CD8-positive, alpha-beta memory T cell (primary cell): ENCODE measurements around the gene DEPP1. TPM values are rescaled to one million over a fixed set of nuclear protein-coding genes. Genes with fewer than 3 reads are reported as not detected.

Experiments used
- CTCF ChIA-PET: fragments of 350-600 bp; sonication (Branson Sonifier 250); formaldehyde crosslinking; loops from one replicate; lab custom pipeline; 2021; ENCODE audit warnings: antibody characterized with exemption; lab: Charles Lee
- POLR2A ChIA-PET: fragments of 350-600 bp; sonication (Branson Sonifier 250); formaldehyde crosslinking; loops from one replicate; lab custom pipeline; 2021; ENCODE audit warnings: antibody characterized with exemption; lab: Charles Lee
- DNase-seq, 5 donors: peaks; one replicate each; pipeline versions ENCODE4 v3.0.0 to v3.0.0-alpha.2; 2020 to 2022; ENCODE audit warnings: mixed read lengths in 1 of 5
- H3K27ac ChIP-seq: one replicate; pipeline ENCODE4 v1.7.0; 2013; ENCODE audit warnings: low read depth, mild to moderate bottlenecking, low read length, moderate library complexity
- H3K27me3 ChIP-seq: 2 replicates; pipeline ENCODE4 v1.7.0; 2013; ENCODE audit warnings: low read length, mild to moderate bottlenecking; ENCODE audit not compliant: insufficient read depth, poor library complexity, severe bottlenecking
- H3K36me3 ChIP-seq: 2 replicates; pipeline ENCODE4 v1.7.0; 2013; ENCODE audit warnings: mild to moderate bottlenecking, low read length, moderate library complexity; ENCODE audit not compliant: insufficient read depth
- H3K4me1 ChIP-seq: 2 replicates; pipeline ENCODE4 v1.7.0; 2013; ENCODE audit warnings: mild to moderate bottlenecking, low read length, moderate library complexity; ENCODE audit not compliant: insufficient read depth
- H3K4me3 ChIP-seq: 2 replicates; pipeline ENCODE4 v1.7.0; 2013; ENCODE audit warnings: mild to moderate bottlenecking, low read length
- H3K9me3 ChIP-seq: 2 replicates; pipeline ENCODE4 v1.7.0; 2013; ENCODE audit warnings: mild to moderate bottlenecking, low read length
- H3K27ac Mint-ChIP-seq, 8 donors: one replicate each; pipeline ENCODE4 v1.8.0; 2020 to 2021; ENCODE audit warnings: mixed read lengths in 8 of 8, mild to moderate bottlenecking in 6 of 8, inconsistent platforms in 3 of 8, moderate library complexity in 3 of 8
- H3K27me3 Mint-ChIP-seq, 2 donors: one replicate each; pipeline ENCODE4 v1.8.0; 2020 to 2021; ENCODE audit warnings: mixed read lengths in 2 of 2, mild to moderate bottlenecking in 1 of 2, moderate library complexity in 1 of 2
- H3K36me3 Mint-ChIP-seq, 3 donors: one replicate each; pipeline ENCODE4 v1.8.0; 2020 to 2021; ENCODE audit warnings: mixed read lengths in 3 of 3, inconsistent platforms in 1 of 3, mild to moderate bottlenecking in 1 of 3
- H3K4me1 Mint-ChIP-seq, 3 donors: one replicate each; pipeline ENCODE4 v1.8.0; 2020 to 2021; ENCODE audit warnings: mixed read lengths in 3 of 3, inconsistent platforms in 1 of 3, mild to moderate bottlenecking in 1 of 3
- H3K4me3 Mint-ChIP-seq, 7 donors: one replicate each; pipeline ENCODE4 v1.8.0; 2020 to 2021; ENCODE audit warnings: mixed read lengths in 7 of 7, mild to moderate bottlenecking in 6 of 7, moderate library complexity in 4 of 7, inconsistent platforms in 2 of 7
- H3K9me3 Mint-ChIP-seq, 5 donors: one replicate each; pipeline ENCODE4 v1.8.0; 2020 to 2022; ENCODE audit warnings: mixed read lengths in 5 of 5, mild to moderate bottlenecking in 3 of 5, moderate library complexity in 2 of 5, inconsistent platforms in 1 of 5
- polyA plus RNA-seq: library from polyadenylated mRNA; unstranded; fragments of 300-500 nt; fragmentation: Illumina TruSeq; gene quantifications from one replicate; pipeline ENCODE4 v1.2.3, GENCODE V29; 2021
- total RNA-seq, 2 experiments: library from RNA; stranded (reverse); gene quantifications; one replicate each; pipeline ENCODE4 v1.2.3, GENCODE V29; 2021

DEPP1 gene
- total and polyA plus RNA-seq, 3 experiments from 2014 or later: 0.11 TPM; not detected in 2

DNA sequence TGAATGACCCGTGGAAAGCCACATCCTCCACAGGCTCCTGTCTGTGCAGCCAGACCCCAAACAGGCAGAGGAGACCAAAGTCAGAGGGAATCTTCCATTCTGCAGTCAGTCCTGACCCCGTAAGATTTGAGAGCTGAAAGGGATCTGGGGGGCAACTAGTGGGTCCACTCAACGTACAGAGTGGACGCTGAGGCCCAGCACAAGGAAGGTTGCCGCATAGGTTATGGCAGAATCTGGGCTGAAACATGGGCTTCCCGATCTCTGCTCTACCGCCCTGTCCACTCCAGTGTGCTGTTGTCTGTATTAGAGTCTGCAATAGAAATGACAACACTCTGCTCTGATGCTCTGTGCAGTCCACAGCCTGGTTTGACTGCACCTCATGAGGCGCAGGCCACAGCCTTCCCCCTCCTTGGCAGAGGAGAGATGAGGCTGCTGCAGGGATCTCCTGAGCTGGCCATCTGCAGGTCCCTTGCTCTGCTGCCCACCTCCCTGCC, 14.2 kb upstream of the DEPP1 start:
- Mint-ChIP-seq H3K4me1 (peaks cover 18 to 31% (median 27%) of the 10 kb centered on the region in 3 donors), H3K27me3 (peaks cover 3 to 4% of the 10 kb centered on the region in 2 donors), H3K9me3 (no peaks in the 10 kb centered on the region), H3K27ac (peak overlapping the region in 1 of 8 donors; percentile 70), H3K36me3 (no peaks in the 10 kb centered on the region), H3K4me3 (no peak overlapping the region)
- H3K4me1 ChIP-seq: peaks cover 21% of the 10 kb centered on the region
- ChIA-PET POLR2A (no interaction called here), CTCF (interaction anchor here (1.1 to 2.0 kb wide), 2 partner anchors 11 to 60 kb away, joined by 3 to 6 read pairs; no protein-coding TSS in a partner anchor)
- H3K36me3 ChIP-seq: no peaks in the 10 kb centered on the region
- no peaks in the 10 kb centered on the region for H3K9me3 ChIP-seq
- H3K27me3 ChIP-seq: no peaks in the 10 kb centered on the region
- no peak overlapping the region for H3K27ac ChIP-seq
- no peak overlapping the region for H3K4me3 ChIP-seq
- no peak for DNase-seq

DNA sequence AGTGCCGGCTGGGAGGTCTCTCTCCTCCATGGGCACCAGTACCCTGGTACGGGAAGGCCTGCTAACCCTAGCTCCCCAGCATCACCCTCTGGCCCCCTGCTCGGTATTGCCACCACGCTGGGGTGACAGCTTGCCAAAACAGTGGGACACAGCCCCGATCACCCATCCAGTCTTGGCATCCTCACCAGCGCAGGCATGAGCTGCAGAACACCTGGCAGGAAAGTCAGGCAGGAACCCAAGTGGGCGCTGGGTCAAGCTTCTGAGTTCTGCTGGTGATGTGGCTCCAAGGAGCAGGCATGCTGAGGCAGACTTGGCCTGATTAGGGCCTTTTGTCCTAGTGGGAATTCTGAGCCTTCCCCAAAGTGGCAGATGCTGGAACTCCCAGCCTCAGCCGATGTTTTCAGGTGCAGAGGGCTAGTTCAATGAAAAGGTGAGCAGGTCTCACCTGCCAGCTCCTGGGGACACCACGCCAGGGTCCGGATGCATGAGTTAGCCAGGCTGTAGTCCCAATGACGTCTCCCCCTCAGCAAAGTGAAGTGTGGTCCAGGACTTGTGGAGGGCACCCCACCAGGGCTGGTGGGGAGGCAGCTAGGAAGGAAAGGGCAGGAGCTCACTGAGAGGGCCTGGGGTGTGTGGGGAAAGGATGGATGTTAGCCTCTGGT, 13.6 kb upstream of the DEPP1 start:
- DNase-seq: no peak
- H3K27ac Mint-ChIP-seq: peak overlapping the region in 1 of 8 donors; percentile 36
- peaks cover 21% of the 10 kb centered on the region for H3K4me1 ChIP-seq
- H3K4me1 Mint-ChIP-seq: peaks cover 18 to 30% (median 25%) of the 10 kb centered on the region in 3 donors
- H3K27ac ChIP-seq: no peak overlapping the region
- H3K36me3 Mint-ChIP-seq: no peaks in the 10 kb centered on the region
- no peak overlapping the region for H3K4me3 ChIP-seq
- H3K4me3 Mint-ChIP-seq: no peak overlapping the region
- H3K36me3 ChIP-seq: no peaks in the 10 kb centered on the region
- H3K9me3 Mint-ChIP-seq: no peaks in the 10 kb centered on the region
- H3K9me3 ChIP-seq: no peaks in the 10 kb centered on the region
- CTCF ChIA-PET: interaction anchor here (1.1 to 2.0 kb wide), 2 partner anchors 11 to 59 kb away, joined by 3 to 6 read pairs; no protein-coding TSS in a partner anchor
- POLR2A ChIA-PET: no interaction called here
- H3K27me3 Mint-ChIP-seq: peaks cover 3 to 6% of the 10 kb centered on the region in 2 donors
- H3K27me3 ChIP-seq: no peaks in the 10 kb centered on the region

DNA sequence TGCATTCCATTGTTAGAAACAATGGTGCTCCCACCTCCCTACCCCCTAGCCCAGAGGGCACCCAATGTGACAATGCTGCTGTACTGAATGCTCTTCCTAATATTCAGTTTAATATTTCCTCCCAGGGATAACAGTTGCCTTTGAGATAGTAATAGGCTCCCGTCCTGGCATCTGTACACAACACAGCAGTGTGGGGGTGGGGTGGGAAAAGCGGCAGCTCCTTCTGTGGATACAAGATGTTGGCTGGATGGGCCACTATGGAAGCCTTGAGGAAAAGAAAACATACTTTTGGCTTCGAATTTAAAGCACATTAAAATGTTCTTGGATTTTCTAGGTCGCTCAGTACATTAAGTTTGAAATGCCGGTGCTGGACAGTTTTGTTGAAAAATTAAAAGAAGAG, 13.0 kb upstream of the DEPP1 start:
- CTCF ChIA-PET: interaction anchor here (2.0 kb wide), 1 partner anchor 59 kb away, joined by 6 read pairs; no protein-coding TSS in a partner anchor
- H3K4me3 Mint-ChIP-seq: no peak overlapping the region

DNA sequence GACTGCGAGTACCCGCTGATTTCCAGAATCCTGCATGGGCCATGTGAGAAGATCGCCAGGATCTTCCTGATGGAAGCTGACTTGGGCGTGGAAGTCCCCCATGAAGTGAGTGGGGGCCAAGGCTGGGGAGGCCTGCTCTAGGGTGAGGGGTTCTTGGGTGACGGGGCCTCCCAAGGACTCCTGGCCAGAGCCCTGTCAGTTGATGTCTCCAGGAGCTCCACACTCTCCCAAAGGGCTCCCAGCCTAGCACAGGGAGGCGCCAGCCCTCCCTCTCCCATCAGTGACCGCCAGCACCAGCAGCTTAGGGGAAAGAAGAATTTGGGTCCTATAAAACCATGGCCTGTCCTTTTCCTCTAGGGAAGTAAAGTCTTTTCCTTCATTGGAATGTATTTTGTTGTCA, 12.4 kb upstream of the DEPP1 start:
- ChIA-PET CTCF (no interaction called here), POLR2A (no interaction called here)
- DNase-seq: no peak
- Histone ChIP-seq H3K4me1 (peaks cover 16% of the 10 kb centered on the region), H3K27me3 (no peaks in the 10 kb centered on the region), H3K27ac (no peak overlapping the region), H3K4me3 (no peak overlapping the region), H3K9me3 (no peaks in the 10 kb centered on the region), H3K36me3 (no peaks in the 10 kb centered on the region)
- Mint-ChIP-seq H3K4me1 (peaks cover 13 to 21% (median 19%) of the 10 kb centered on the region in 3 donors), H3K4me3 (no peak overlapping the region), H3K9me3 (no peaks in the 10 kb centered on the region), H3K27ac (no peak overlapping the region), H3K36me3 (no peaks in the 10 kb centered on the region), H3K27me3 (peaks cover 4 to 6% of the 10 kb centered on the region in 2 donors)

More for the DNA sequence above, 13.0 kb upstream of the DEPP1 start:
- no peak for DNase-seq
- Mint-ChIP-seq H3K9me3 (no peaks in the 10 kb centered on the region), H3K4me1 (peaks cover 18 to 26% (median 24%) of the 10 kb centered on the region in 3 donors), H3K36me3 (no peaks in the 10 kb centered on the region), H3K27me3 (peaks cover 3 to 6% of the 10 kb centered on the region in 2 donors), H3K27ac (peak overlapping the region in 2 of 8 donors; percentile 29 to 36)
- Histone ChIP-seq H3K9me3 (no peaks in the 10 kb centered on the region), H3K36me3 (no peaks in the 10 kb centered on the region), H3K27ac (no peak overlapping the region), H3K27me3 (no peaks in the 10 kb centered on the region), H3K4me1 (peaks cover 21% of the 10 kb centered on the region), H3K4me3 (no peak overlapping the region)
- POLR2A ChIA-PET: no interaction called here

DNA sequence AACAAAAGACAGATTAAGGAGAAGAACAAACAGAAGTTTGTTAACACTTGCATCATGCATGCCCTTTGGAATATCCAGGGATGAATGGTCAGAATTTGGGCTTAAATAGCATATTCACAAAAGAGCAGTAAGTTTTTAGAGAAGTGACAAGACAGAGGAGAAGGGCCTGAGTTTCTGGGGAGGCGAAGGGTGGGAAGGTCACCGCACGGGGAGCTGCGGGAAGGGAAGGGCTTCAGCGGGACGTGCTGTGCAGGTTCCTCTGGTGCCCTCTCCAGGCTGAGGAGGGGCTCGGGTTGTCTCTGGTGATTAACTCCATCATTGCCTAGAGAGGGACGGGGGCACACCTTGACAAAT, 11.7 kb upstream of the DEPP1 start:
- Histone ChIP-seq H3K27me3 (no peaks in the 10 kb centered on the region), H3K36me3 (no peaks in the 10 kb centered on the region), H3K9me3 (no peaks in the 10 kb centered on the region), H3K4me1 (peaks cover 9% of the 10 kb centered on the region), H3K4me3 (no peak overlapping the region), H3K27ac (no peak overlapping the region)
- ChIA-PET POLR2A (no interaction called here), CTCF (interaction anchor here (1.5 kb wide), 1 partner anchor 58 kb away, joined by 3 read pairs; no protein-coding TSS in a partner anchor)
- peaks cover 6 to 14% (median 13%) of the 10 kb centered on the region in 3 donors for H3K4me1 Mint-ChIP-seq
- H3K27me3 Mint-ChIP-seq: peaks cover 6% of the 10 kb centered on the region in 2 donors
- H3K4me3 Mint-ChIP-seq: no peak overlapping the region
- H3K9me3 Mint-ChIP-seq: no peaks in the 10 kb centered on the region
- no peak overlapping the region for H3K27ac Mint-ChIP-seq
- no peak for DNase-seq
- no peaks in the 10 kb centered on the region for H3K36me3 Mint-ChIP-seq

DNA sequence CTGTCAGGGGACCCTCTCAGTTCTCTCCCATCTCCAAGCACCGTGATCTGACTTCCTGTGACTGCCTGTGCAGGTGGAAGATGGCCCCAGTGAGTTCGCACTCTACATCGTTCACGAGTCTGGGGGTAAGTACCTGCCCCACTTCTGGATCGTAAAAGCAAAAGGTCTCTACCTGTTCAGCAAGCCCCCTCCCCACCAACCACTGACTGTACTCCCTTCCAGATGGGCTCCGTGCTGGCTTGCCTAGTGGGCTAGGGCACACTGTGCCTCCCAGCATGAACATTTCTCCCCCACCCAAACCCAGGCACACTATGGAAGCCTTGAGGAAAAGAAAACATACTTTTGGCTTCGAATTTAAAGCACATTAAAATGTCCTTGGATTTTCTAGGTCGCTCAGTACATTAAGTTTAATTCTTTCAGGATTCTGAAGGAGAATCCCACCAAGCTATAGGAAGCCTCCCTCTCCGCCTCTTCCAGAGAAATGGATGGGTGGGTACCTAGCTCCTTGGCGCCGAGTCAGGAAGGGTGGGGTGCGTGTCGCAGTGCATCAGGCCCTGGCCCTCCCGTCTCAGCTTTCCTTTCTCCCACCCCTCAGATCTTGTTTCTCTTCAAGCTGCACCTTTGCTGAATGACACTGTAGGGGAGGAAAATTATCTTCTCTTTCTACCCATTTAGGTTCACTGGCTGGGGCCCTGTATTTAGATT, 11.1 kb upstream of the DEPP1 start:
- no peaks in the 10 kb centered on the region for H3K9me3 ChIP-seq
- H3K27ac Mint-ChIP-seq: no peak overlapping the region
- CTCF ChIA-PET: interaction anchor here (1.0 to 1.5 kb wide), 2 partner anchors 9 to 57 kb away, joined by 3 read pairs; no protein-coding TSS in a partner anchor
- H3K36me3 ChIP-seq: no peaks in the 10 kb centered on the region
- no peak overlapping the region for H3K27ac ChIP-seq
- POLR2A ChIA-PET: no interaction called here
- peaks cover 3% of the 10 kb centered on the region for H3K4me1 ChIP-seq
- peaks cover 6% of the 10 kb centered on the region in 2 donors for H3K27me3 Mint-ChIP-seq
- no peaks in the 10 kb centered on the region for H3K36me3 Mint-ChIP-seq
- no peak for DNase-seq
- H3K9me3 Mint-ChIP-seq: no peaks in the 10 kb centered on the region
- no peak overlapping the region for H3K4me3 ChIP-seq
- H3K4me3 Mint-ChIP-seq: no peak overlapping the region
- peaks cover under 1 to 9% (median 7%) of the 10 kb centered on the region in 3 donors for H3K4me1 Mint-ChIP-seq
- H3K27me3 ChIP-seq: no peaks in the 10 kb centered on the region

DNA sequence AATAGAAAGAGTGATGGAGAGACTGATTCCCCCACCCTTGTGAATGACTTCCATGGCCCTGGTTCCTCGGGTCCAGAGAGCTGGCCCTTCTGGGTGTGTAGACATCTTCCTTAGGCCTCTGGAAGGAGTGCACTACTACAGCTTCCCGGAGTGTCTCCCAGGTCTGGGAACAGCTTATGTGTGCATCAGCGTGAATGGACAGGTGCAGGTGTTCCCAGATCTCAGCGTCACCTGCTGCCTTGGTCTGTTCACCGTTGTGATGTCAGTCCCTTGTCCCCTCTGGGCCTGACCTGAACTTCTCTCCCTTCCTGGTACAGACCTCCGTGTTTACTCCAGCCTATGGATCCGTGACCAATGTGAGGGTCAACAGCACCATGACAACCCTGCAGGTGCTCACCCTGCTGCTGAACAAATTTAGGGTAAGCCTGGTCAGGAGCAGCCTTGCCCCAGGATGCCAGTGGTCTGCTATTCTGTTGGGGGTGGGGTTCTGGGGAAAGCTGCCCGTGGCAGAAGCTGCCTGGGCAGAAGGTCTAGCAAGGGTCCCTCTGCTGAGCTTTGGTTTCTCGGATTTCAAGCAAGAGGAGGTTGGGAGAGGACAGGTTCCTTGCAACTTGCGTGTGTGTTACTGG, 10.5 kb upstream of the DEPP1 start:
- no peak overlapping the region for H3K27ac Mint-ChIP-seq
- CTCF ChIA-PET: interaction anchor here (1.0 to 1.5 kb wide), 2 partner anchors 9 to 57 kb away, joined by 3 read pairs; no protein-coding TSS in a partner anchor

More for the DNA sequence above, 10.5 kb upstream of the DEPP1 start:
- H3K36me3 ChIP-seq: no peaks in the 10 kb centered on the region
- no peak for DNase-seq
- Mint-ChIP-seq H3K4me3 (no peak overlapping the region), H3K4me1 (peaks cover 0 to 2% (median under 1%) of the 10 kb centered on the region in 3 donors), H3K9me3 (no peaks in the 10 kb centered on the region), H3K27me3 (peaks cover 6% of the 10 kb centered on the region in 2 donors), H3K36me3 (no peaks in the 10 kb centered on the region)
- no peak overlapping the region for H3K4me3 ChIP-seq
- no peaks in the 10 kb centered on the region for H3K4me1 ChIP-seq
- POLR2A ChIA-PET: no interaction called here
- H3K27me3 ChIP-seq: no peaks in the 10 kb centered on the region
- H3K9me3 ChIP-seq: no peaks in the 10 kb centered on the region
- no peak overlapping the region for H3K27ac ChIP-seq
